GM20000 (cell line): Measurements from ENCODE around the gene SRBD1.

Experiments
- DNase-seq: peaks from one replicate; pipeline ENCODE4 v3.0.0; 2012; ENCODE audit warnings: low spot score
- TF ChIP-seq, protein P1 (sequence below): IDR thresholded peaks from 2 replicates; pipeline ENCODE4 v1.5.1; 2012; ENCODE audit warnings: mild to moderate bottlenecking, control low read depth; ENCODE audit errors: extremely low read depth, missing control alignments

The SRBD1 gene

DNA sequence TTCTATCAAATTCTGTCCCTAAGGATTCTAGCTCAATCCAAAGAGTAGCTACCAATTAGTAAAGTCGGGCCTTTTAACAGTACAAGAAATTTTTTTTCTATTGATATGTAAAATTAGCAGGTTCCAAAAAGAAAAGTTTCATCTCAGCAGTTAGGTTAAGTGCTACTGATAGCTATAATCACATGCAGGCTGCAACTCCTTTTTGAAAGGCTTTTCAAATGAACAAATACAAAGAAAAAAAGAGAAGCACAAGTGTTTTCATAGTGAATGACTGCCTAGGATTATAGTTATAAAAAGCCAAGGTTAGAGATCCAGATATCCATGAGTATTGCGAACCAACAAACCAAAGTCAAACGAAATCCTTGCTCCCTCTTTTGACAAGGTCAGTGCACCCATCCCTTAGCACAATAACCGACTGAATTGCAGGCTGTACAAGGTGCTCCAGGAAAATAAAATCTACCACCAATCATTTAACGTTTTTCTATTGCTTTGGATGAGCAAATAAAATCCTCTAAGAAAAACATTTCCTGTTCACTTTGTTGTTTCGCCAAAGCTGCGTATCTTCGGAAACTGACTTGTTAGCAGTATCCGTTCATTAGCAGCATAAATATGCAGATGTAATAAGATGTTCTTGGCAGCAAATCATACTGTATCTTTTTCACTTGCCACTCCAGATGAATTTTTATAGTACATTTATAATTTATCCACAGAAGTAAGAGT is 100.2 kb downstream of the SRBD1 start:
- DNase-seq: no peak
- TF ChIP-seq, protein P1, sequence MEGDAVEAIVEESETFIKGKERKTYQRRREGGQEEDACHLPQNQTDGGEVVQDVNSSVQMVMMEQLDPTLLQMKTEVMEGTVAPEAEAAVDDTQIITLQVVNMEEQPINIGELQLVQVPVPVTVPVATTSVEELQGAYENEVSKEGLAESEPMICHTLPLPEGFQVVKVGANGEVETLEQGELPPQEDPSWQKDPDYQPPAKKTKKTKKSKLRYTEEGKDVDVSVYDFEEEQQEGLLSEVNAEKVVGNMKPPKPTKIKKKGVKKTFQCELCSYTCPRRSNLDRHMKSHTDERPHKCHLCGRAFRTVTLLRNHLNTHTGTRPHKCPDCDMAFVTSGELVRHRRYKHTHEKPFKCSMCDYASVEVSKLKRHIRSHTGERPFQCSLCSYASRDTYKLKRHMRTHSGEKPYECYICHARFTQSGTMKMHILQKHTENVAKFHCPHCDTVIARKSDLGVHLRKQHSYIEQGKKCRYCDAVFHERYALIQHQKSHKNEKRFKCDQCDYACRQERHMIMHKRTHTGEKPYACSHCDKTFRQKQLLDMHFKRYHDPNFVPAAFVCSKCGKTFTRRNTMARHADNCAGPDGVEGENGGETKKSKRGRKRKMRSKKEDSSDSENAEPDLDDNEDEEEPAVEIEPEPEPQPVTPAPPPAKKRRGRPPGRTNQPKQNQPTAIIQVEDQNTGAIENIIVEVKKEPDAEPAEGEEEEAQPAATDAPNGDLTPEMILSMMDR: no peak

DNA sequence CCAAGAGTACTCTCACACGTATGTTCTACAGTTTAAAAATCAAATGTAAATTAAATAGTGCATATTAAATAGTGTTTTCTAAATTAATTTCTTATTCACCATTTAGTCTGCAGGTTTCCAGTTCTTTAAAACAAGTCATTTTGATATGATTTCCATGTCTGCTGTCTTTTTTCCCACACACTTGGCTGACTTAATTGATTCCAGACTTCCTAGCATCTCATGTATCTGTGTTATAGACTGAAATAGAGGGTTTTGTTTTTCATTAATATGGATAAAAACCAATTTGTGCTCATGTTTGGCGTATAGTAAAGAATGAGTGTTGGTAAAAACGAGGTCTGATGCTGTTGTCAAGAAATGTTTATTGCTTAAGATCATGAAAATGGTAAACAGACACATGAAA is 104.3 kb downstream of the SRBD1 start:
- no peak for DNase-seq
- TF ChIP-seq, protein P1: no peak

DNA sequence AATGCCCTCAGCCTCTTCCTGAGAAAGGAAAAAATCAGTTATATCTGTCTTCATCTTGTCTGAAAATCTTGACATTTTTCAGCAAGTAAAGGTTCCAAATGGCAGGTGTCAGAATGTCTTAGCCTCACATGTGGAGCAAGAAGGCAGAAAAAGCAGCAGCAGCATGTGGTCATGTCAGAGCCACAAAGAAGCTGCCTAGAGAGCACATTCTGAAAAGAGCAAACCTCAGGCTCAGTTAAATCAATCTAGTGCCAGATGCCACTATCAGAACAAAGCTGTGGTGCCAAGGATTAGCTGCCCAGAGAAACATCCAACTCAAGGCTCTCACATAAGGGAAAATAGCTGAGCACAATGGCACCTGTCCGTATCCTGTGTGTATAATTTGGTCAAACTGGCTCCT is 105.9 kb downstream of the SRBD1 start:
- DNase-seq: no peak
- TF ChIP-seq, protein P1: no peak

DNA sequence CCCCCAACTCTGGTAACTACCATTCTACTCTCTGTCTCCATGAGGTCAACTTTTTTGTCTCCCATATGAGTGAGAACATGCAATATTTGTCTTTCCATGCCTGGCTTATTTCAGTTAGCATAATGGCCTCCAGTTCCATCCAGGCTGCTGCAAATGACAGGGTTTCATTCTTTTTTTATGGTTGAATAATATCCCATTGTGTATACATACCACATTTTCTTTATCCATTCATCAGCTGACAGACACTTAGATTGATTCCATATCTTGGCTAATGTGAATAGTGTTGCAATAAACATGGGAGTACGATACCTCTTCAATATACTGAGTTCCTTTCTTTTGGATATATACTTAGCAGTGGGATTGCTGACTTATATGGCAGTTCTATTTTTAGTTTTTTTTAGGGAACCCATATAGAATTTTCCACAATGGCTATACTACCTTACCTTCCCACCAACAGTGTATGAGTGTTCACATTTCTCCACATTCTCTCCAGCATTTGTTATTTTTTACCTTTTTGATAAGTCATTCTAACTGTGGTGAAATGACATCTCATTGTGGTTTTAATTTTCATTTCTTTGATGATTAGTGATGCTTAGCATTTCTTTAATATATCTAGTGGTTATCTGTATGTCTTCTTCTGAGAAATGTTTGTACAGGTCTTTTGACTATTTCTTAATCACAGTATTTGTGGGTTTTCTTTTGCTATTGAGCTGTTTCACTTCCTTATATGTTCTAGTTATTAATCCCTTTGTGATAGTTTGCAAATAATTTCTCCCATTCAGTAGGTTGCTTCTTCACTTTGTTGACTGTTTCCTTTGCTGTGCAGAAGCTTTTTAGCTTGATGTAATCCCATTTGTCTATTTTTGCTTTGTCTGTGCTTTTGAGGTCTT is 112.2 kb downstream of the SRBD1 start:
- no peak for DNase-seq
- TF ChIP-seq, protein P1: no peak

DNA sequence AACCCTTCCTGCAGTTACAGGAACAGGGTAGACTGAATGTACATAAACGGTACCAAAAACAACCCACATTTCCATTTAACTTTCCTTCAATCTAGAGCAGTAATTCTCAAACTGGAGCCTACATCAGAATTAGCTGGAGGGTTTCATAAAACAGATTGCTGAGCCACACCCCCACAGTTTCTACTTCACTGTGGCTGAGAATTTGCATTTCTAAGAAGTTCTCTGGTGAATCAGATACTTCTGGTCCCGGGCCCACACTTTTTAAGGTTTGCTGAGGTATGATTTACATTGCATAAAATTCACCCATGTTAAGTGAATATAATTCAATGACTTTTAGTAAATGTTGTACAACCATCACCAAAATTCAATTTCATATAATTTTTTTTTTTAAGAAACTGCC is 113.7 kb downstream of the SRBD1 start:
- TF ChIP-seq, protein P1: no peak
- peak; percentile 40 for DNase-seq

DNA sequence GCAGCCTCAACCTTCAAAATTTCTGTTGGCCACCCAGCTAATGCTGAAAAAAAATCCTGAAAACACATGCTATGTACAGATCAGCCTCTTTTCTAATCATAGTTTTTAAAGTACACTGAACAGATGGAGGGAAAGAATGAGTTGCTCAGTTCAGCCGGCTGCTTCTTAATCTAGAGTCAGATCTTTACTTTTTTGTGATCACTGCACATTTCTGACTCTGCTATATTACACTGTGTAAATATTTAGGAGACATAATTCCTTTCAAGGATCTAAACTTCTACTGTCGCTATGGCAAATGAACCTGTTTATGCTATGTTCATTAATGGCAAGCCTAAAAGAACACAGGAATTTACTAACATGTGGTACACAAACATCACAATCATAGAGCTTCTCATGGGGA is 114.2 kb downstream of the SRBD1 start:
- no peak for DNase-seq
- TF ChIP-seq, protein P1: no peak

DNA sequence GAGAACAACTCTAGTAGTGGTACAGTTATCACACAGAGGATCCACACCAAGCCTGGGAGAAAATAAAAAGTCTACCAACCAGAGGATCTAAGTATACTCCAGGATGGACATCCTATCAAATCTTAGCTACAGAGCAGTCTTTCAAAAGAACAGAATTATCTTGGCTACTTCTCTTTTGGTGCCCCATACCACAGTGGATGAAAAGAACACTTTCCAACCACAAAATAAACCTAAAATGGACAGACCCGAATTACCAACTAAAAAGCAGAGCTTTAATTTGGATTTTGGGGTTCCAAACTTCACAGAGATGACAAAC is 116.1 kb downstream of the SRBD1 start:
- no peak for DNase-seq
- TF ChIP-seq, protein P1: no peak
